A549 (cell line): ENCODE data around the gene NR2F2. TPM values are rescaled to one million over a fixed set of nuclear protein-coding genes. Genes with fewer than 3 reads are reported as not detected.

Source experiments
- ATAC-seq, 2 experiments: fragments of 200-7000 bp in 1 of 2; fragments of >200 bp in 1 of 2; cut with Nextera tagmentation in 1 of 2; cut with Tn5 transposase in 1 of 2; 3 replicates each; pipeline versions ENCODE4 v1.8.0 to v1.9.1; 2018 to 2020; ENCODE audit warnings: mild to moderate bottlenecking in 1 of 2, moderate library complexity in 1 of 2
- CTCF ChIA-PET: fragments of 300-600 bp; sonication (Branson Sonifier 250); formaldehyde crosslinking; extraction: SDS; loops from one replicate; lab custom pipeline; 2021; ENCODE audit warnings: antibody characterized with exemption, inconsistent platforms; lab: Yijun Ruan, JAX
- POLR2A ChIA-PET: fragments of 350-600 bp; formaldehyde crosslinking; extraction: SDS; loops from one replicate; lab custom pipeline; 2021; ENCODE audit warnings: antibody characterized with exemption, inconsistent platforms; lab: Yijun Ruan, JAX
- DNase-seq, 2 experiments: peaks; one replicate each; pipeline versions ENCODE4 v3.0.0 to v3.0.0-alpha.2; 2011 to 2016; ENCODE audit warnings: low read depth in 1 of 2, low spot score in 1 of 2
- FAIRE-seq: peaks from 2 replicates; lab custom pipeline; 2011; peaks lifted over from hg19 to GRCh38; lab: Jason Lieb, UNC
- H3K27ac ChIP-seq, 2 experiments: fragments of >200 bp; sonication (Bioruptor Twin); formaldehyde crosslinking; 3 replicates each; pipeline ENCODE4 v1.5.1; 2016 to 2017
- H3K4me1 ChIP-seq: fragments of >200 bp; sonication (Bioruptor Twin); formaldehyde crosslinking; 3 replicates; pipeline ENCODE4 v1.6.1; 2016
- H3K4me2 ChIP-seq: fragments of >200 bp; sonication (Bioruptor Twin); formaldehyde crosslinking; 3 replicates; pipeline ENCODE4 v1.6.1; 2016
- H3K4me3 ChIP-seq: fragments of >200 bp; sonication (Bioruptor Twin); formaldehyde crosslinking; 3 replicates; pipeline ENCODE4 v1.5.1; 2016
- H3K9me3 ChIP-seq: fragments of >200 bp; sonication (Bioruptor Twin); formaldehyde crosslinking; 3 replicates; pipeline ENCODE4 v1.6.1; 2016
- BHLHE40 ChIP-seq: IDR thresholded peaks from 2 replicates; pipeline ENCODE4 v1.6.1; 2012; ENCODE audit warnings: low read depth, low read length, inconsistent platforms
- CBX8 ChIP-seq: fragments of 200-600 bp; sonication (generic); IDR thresholded peaks from 2 replicates; pipeline ENCODE4 v1.6.1; 2016
- CHD2 ChIP-seq: fragments of 150-350 bp; IDR thresholded peaks from 2 replicates; pipeline ENCODE4 v1.6.1; 2014; ENCODE audit warnings: low read length; ENCODE audit not compliant: partially characterized antibody
- CHD4 ChIP-seq: fragments of 200-600 bp; sonication (generic); IDR thresholded peaks from 2 replicates; pipeline ENCODE4 v1.6.1; 2016; ENCODE audit warnings: antibody characterized with exemption, mild to moderate bottlenecking, borderline replicate concordance
- EHF ChIP-seq: fragments of 250-450 bp; sonication (Bioruptor Pico); IDR thresholded peaks from 2 replicates; pipeline ENCODE4 v1.5.0; 2020; ENCODE audit warnings: mild to moderate bottlenecking
- ELK1 ChIP-seq: fragments of 150-350 bp; IDR thresholded peaks from 2 replicates; pipeline ENCODE4 v1.6.1; 2014; ENCODE audit warnings: low read depth, mild to moderate bottlenecking, low read length
- HES2 ChIP-seq: fragments of >200 bp; sonication (Bioruptor Twin); formaldehyde crosslinking; IDR thresholded peaks from 2 replicates; pipeline ENCODE4 v1.6.1; 2016
- HEYL ChIP-seq: fragments of 250-450 bp; sonication (Bioruptor Pico); IDR thresholded peaks from 2 replicates; pipeline ENCODE4 v1.8.0; 2021; ENCODE audit warnings: mild to moderate bottlenecking, moderate library complexity
- PBX3 ChIP-seq: IDR thresholded peaks from 2 replicates; pipeline ENCODE4 v1.6.1; 2012
- PHF8 ChIP-seq: fragments of 200-600 bp; sonication (generic); IDR thresholded peaks from 2 replicates; pipeline ENCODE4 v1.6.1; 2016; ENCODE audit warnings: low read depth, mild to moderate bottlenecking, antibody characterized with exemption, moderate library complexity, borderline replicate concordance
- RAD21 ChIP-seq, 2 experiments: fragments of >200 bp in 1 of 2; sonication (Bioruptor Twin) in 1 of 2; formaldehyde crosslinking in 1 of 2; IDR thresholded peaks in 1 of 2; conservative IDR thresholded peaks in 1 of 2; 2 replicates in 1 of 2; 3 replicates in 1 of 2; pipeline ENCODE4 v1.6.1; 2012 to 2018; ENCODE audit warnings: inconsistent platforms in 1 of 2
- RARB ChIP-seq: fragments of 250-450 bp; sonication (Bioruptor Pico); IDR thresholded peaks from 2 replicates; pipeline ENCODE4 v1.8.0; 2021; ENCODE audit warnings: mild to moderate bottlenecking, moderate library complexity
- RCOR1 ChIP-seq: fragments of 150-350 bp; IDR thresholded peaks from 2 replicates; pipeline ENCODE4 v1.6.1; 2014; ENCODE audit warnings: antibody characterized with exemption, low read length, low read depth
- REST ChIP-seq: fragments of 200-600 bp; sonication (generic); IDR thresholded peaks from 2 replicates; pipeline ENCODE4 v1.6.1; 2016; ENCODE audit warnings: antibody characterized with exemption, mild to moderate bottlenecking, moderate library complexity
- SMC3 ChIP-seq: fragments of >200 bp; sonication (Bioruptor Twin); formaldehyde crosslinking; IDR thresholded peaks from 3 replicates; pipeline ENCODE4 v1.6.1; 2018; ENCODE audit warnings: inconsistent platforms
- SREBF2 ChIP-seq: fragments of 450-650 bp; IDR thresholded peaks from 2 replicates; pipeline ENCODE4 v1.6.1; 2014; ENCODE audit warnings: mild to moderate bottlenecking, moderate library complexity
- ZC3H11A ChIP-seq: fragments of 450-650 bp; IDR thresholded peaks from 2 replicates; pipeline ENCODE4 v1.6.1; 2014; ENCODE audit warnings: antibody characterized with exemption, mild to moderate bottlenecking
- WGBS: methylation state at CpG from one replicate; pipeline ENCODE4 v1.1.6; 2017; ENCODE audit errors: missing lambda C conversion rate; 5-methylcytosine and 5-hydroxymethylcytosine counted together
- polyA plus RNA-seq, 4 experiments: library from polyadenylated mRNA; depleted of rRNA in 3 of 4; stranded (reverse); fragments of >200 nt; fragmentation: RNase III in 1 of 4; extraction: RNeasy Plus Mini Kit Qiagen cat#74134 plus additional on column Dnase treatment in 1 of 4; gene quantifications; 2 replicates in 3 of 4; 3 replicates in 1 of 4; pipeline ENCODE4 v1.2.3, GENCODE V29; 2011 to 2017
- TF ChIP-seq, protein P1 (sequence below): IDR thresholded peaks from 2 replicates; pipeline ENCODE4 v1.6.1; 2012; ENCODE audit warnings: low read depth, borderline replicate concordance
- TF ChIP-seq, protein P2 (sequence below): fragments of 450-650 bp; IDR thresholded peaks from 2 replicates; pipeline ENCODE4 v1.6.1; 2014; ENCODE audit warnings: antibody characterized with exemption
- TF ChIP-seq, protein P3 (sequence below): fragments of >200 bp; sonication (Bioruptor Twin); formaldehyde crosslinking; IDR thresholded peaks from 3 replicates; pipeline ENCODE4 v1.6.1; 2016

The NR2F2 gene
- polyA plus RNA-seq, 2 of the 4 experiments (the other 2 are of a cell fraction): 11.8 to 15.7 TPM

DNA sequence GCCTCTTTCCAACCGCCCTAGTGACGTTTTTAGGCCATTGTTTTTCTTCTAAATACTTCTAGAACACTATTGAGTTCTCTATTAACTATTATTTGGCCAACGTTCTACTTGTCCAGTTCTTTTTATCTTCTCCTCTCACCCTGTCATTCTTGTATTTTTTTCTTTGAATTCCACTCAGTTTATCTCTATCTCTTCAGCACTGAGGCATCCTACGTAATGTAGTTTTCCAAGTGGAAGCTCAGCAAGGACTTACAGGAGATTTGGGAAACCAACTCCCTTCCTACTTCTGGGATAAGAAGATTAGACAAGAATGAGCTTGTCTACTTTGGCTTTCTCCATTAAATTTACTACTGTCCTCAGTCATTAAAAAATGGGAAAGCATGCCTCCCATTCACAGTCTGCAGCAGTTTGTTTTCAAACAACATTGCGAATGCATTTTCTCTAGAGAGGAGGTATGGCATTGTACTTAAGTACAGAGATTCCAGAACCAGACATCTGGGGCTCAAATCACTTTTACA, 21.3 kb upstream of the NR2F2 start:
- CTCF ChIA-PET: no interaction called here
- Histone ChIP-seq H3K27ac (no peak overlapping the region), H3K4me2 (no peak overlapping the region), H3K9me3 (no peaks in the 10 kb centered on the region)
- POLR2A ChIA-PET: no interaction called here
- TF ChIP-seq PHF8 (no peak), HEYL (CRISPR knock-in tag) (no peak), ZC3H11A (no peak), RARB (CRISPR knock-in tag) (no peak), SMC3 (no peak), PBX3 (no peak), HES2 (no peak), REST (no peak), BHLHE40 (no peak), RCOR1 (no peak), CBX8 (no peak), SREBF2 (no peak), ELK1 (no peak), RAD21 (conservative IDR thresholded peaks at IDR 0.05 in 1 of 2, IDR thresholded peaks at IDR 0.05 in 1 of 2) (no peak), CHD2 (no peak), EHF (CRISPR knock-in tag) (no peak), CHD4 (no peak)
- TF ChIP-seq, protein P1, sequence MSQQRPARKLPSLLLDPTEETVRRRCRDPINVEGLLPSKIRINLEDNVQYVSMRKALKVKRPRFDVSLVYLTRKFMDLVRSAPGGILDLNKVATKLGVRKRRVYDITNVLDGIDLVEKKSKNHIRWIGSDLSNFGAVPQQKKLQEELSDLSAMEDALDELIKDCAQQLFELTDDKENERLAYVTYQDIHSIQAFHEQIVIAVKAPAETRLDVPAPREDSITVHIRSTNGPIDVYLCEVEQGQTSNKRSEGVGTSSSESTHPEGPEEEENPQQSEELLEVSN: no peak
- TF ChIP-seq, protein P2, sequence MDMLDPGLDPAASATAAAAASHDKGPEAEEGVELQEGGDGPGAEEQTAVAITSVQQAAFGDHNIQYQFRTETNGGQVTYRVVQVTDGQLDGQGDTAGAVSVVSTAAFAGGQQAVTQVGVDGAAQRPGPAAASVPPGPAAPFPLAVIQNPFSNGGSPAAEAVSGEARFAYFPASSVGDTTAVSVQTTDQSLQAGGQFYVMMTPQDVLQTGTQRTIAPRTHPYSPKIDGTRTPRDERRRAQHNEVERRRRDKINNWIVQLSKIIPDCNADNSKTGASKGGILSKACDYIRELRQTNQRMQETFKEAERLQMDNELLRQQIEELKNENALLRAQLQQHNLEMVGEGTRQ: no peak
- TF ChIP-seq, protein P3, sequence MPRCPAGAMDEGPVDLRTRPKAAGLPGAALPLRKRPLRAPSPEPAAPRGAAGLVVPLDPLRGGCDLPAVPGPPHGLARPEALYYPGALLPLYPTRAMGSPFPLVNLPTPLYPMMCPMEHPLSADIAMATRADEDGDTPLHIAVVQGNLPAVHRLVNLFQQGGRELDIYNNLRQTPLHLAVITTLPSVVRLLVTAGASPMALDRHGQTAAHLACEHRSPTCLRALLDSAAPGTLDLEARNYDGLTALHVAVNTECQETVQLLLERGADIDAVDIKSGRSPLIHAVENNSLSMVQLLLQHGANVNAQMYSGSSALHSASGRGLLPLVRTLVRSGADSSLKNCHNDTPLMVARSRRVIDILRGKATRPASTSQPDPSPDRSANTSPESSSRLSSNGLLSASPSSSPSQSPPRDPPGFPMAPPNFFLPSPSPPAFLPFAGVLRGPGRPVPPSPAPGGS: no peak
- TF ChIP-seq, all 56 proteins: peak for 0
- 67% methylated on average over 5 of the region's 5 CpGs for WGBS
- no peak for DNase-seq
- ATAC-seq: no peak
- Histone ChIP-seq H3K4me3 (no peak overlapping the region), H3K4me1 (no peaks in the 10 kb centered on the region)
- FAIRE-seq: no peak
